DOHH2 (cell line): ENCODE results near the gene OR2AE1.
"Not testable (repeated sequence)": the region's sequence is repeated elsewhere in the genome, so short reads cannot be mapped to it uniquely, and the experiment has no call there.

ENCODE experiments used
- H3F3A ChIP-seq: fragments of 200-600 bp; sonication (generic), shearing (Covaris generic); 2 replicates; pipeline ENCODE4 v1.6.0; 2016; ENCODE audit warnings: antibody characterized with exemption, mild to moderate bottlenecking; ENCODE audit not compliant: control insufficient read depth, insufficient read depth
- H3K27ac ChIP-seq: fragments of 200-600 bp; sonication (generic); 2 replicates; pipeline ENCODE4 v1.5.1; 2014; ENCODE audit warnings: low read depth, mild to moderate bottlenecking, low read length, moderate library complexity
- H3K27me3 ChIP-seq: fragments of 200-600 bp; sonication (generic); 2 replicates; pipeline ENCODE4 v1.6.1; 2014; ENCODE audit warnings: mild to moderate bottlenecking, low read length, mixed read lengths; ENCODE audit not compliant: control insufficient read depth
- H3K36me3 ChIP-seq: fragments of 200-600 bp; sonication (generic); 2 replicates; pipeline ENCODE4 v1.6.1; 2014; ENCODE audit warnings: mild to moderate bottlenecking, low read length, moderate library complexity, mixed read lengths; ENCODE audit not compliant: control insufficient read depth
- H3K4me1 ChIP-seq: fragments of 200-600 bp; sonication (generic); 2 replicates; pipeline ENCODE4 v1.6.1; 2014; ENCODE audit warnings: mild to moderate bottlenecking, low read length, mixed read lengths; ENCODE audit not compliant: control insufficient read depth
- H3K4me2 ChIP-seq: fragments of 200-600 bp; sonication (generic); 2 replicates; pipeline ENCODE4 v1.6.0; 2014; ENCODE audit warnings: mild to moderate bottlenecking, low read length, moderate library complexity
- H3K4me3 ChIP-seq: fragments of 200-600 bp; sonication (generic); 2 replicates; pipeline ENCODE4 v1.5.1; 2014; ENCODE audit warnings: mild to moderate bottlenecking, low read length, mixed read lengths
- H3K79me2 ChIP-seq: fragments of 200-600 bp; sonication (generic); 2 replicates; pipeline ENCODE4 v1.6.1; 2014; ENCODE audit warnings: mild to moderate bottlenecking, low read length, mixed read lengths; ENCODE audit not compliant: control insufficient read depth
- H3K9me2 ChIP-seq: fragments of 200-600 bp; sonication (generic); replicated peaks from 2 replicates; pipeline ENCODE4 v1.6.1; 2014; ENCODE audit warnings: mild to moderate bottlenecking, low read length, mixed read lengths; ENCODE audit not compliant: control insufficient read depth
- H3K9me3 ChIP-seq: fragments of 200-600 bp; sonication (generic); 2 replicates; pipeline ENCODE4 v1.6.1; 2014; ENCODE audit warnings: antibody characterized with exemption, low read length, mixed read lengths; ENCODE audit not compliant: control insufficient read depth, insufficient read depth
- H4K20me1 ChIP-seq: fragments of 200-600 bp; sonication (generic); 2 replicates; pipeline ENCODE4 v1.6.0; 2014; ENCODE audit warnings: low read depth, mild to moderate bottlenecking, antibody characterized with exemption, low read length, moderate library complexity; ENCODE audit not compliant: control insufficient read depth, insufficient read depth
- EZH2phosphoT487 ChIP-seq: fragments of 200-600 bp; sonication (generic); IDR thresholded peaks from 2 replicates; pipeline ENCODE4 v1.6.1; 2017; ENCODE audit warnings: borderline replicate concordance, mild to moderate bottlenecking, antibody characterized with exemption, low read length, moderate library complexity, mixed read lengths
- TF ChIP-seq, protein P1 (sequence below): fragments of 200-600 bp; sonication (generic); IDR thresholded peaks from one replicate; pipeline ENCODE4 v1.5.1; 2014; ENCODE audit warnings: antibody characterized with exemption, mild to moderate bottlenecking, low read depth, low read length; ENCODE audit not compliant: poor library complexity, severe bottlenecking

The OR2AE1 gene

DNA sequence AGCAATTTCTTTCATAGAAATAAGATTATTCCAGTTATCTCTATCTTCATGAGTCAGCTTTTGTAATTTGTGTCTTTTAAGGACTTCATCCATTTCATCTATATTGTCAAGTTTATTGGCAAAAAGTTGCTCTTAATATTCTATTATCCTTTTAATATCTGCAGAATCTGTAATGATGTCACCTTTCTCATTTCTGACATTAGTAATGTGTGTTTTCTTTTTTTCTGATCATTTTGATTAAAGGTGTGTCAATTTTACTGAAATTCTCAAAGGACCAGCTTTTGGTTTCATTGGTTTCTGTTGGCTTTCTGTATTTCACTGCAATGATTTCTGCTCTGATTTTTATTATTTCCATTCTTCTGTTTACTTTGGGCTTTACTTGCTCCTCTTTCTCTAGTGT is 17.9 kb upstream of the OR2AE1 start:
- Histone ChIP-seq H3K4me3 (no peak overlapping the region), H3K27ac (no peak overlapping the region), H3K36me3 (peaks cover 5% of the 10 kb centered on the region), H3K9me2 (no peaks in the 10 kb centered on the region), H4K20me1 (no peaks in the 10 kb centered on the region), H3K9me3 (no peaks in the 10 kb centered on the region), H3K27me3 (no peaks in the 10 kb centered on the region), H3K79me2 (no peaks in the 10 kb centered on the region), H3K4me2 (no peak overlapping the region), H3F3A (peaks cover 5% of the 10 kb centered on the region), H3K4me1 (no peaks in the 10 kb centered on the region)
- TF ChIP-seq, protein P1, sequence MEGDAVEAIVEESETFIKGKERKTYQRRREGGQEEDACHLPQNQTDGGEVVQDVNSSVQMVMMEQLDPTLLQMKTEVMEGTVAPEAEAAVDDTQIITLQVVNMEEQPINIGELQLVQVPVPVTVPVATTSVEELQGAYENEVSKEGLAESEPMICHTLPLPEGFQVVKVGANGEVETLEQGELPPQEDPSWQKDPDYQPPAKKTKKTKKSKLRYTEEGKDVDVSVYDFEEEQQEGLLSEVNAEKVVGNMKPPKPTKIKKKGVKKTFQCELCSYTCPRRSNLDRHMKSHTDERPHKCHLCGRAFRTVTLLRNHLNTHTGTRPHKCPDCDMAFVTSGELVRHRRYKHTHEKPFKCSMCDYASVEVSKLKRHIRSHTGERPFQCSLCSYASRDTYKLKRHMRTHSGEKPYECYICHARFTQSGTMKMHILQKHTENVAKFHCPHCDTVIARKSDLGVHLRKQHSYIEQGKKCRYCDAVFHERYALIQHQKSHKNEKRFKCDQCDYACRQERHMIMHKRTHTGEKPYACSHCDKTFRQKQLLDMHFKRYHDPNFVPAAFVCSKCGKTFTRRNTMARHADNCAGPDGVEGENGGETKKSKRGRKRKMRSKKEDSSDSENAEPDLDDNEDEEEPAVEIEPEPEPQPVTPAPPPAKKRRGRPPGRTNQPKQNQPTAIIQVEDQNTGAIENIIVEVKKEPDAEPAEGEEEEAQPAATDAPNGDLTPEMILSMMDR, result no peak
- TF ChIP-seq EZH2phosphoT487, result no peak

DNA sequence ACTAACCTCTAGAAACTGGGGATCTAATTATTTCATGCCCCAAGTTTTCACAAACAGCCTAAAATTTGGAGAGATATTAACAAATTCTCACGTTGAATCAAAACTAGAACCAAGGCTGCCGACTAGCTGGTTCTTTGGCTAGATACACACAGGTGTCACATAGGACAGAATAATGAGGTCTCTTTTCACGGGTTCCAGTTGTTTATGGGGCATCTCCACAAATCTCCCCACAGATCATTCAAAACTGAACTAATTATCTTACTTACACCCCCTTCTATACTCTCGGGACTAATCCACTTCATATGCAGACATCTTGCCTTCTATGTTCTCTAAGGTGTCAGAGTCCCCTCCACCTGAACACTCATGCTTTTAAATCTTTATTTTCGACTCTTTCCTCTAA is 16.4 kb upstream of the OR2AE1 start:
- Histone ChIP-seq H3K27me3 (no peaks in the 10 kb centered on the region), H3K79me2 (no peaks in the 10 kb centered on the region), H3K4me2 (no peak overlapping the region), H3K4me3 (no peak overlapping the region), H3K9me3 (no peaks in the 10 kb centered on the region), H3K36me3 (no peaks in the 10 kb centered on the region; the same call in 1 of the 2 replicates), H3K9me2 (no peaks in the 10 kb centered on the region), H3F3A (peaks cover 5% of the 10 kb centered on the region), H3K4me1 (no peaks in the 10 kb centered on the region), H4K20me1 (no peaks in the 10 kb centered on the region), H3K27ac (no peak overlapping the region)
- TF ChIP-seq, protein P1, result no peak
- TF ChIP-seq EZH2phosphoT487, result no peak

DNA sequence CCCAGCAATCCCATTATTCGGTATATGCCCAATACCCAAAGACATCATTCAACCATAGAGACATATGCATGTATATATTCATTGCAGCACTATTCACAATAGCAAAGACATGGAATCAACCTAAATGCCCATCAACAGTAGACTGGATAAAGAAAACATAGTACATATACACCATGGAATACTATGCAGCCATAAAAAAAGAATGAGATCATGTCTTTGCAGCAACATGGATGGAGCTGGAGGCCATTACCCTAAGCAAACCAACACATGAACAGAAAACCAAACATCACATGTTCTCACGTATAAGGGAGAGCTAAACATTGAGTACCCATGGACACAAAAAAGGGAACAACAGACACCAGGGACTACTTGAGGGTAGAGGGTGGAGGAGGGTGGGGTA is 13.5 kb upstream of the OR2AE1 start:
- H4K20me1 ChIP-seq, H3K4me1 ChIP-seq, H3K79me2 ChIP-seq, H3K27me3 ChIP-seq, H3K9me3 ChIP-seq, H3K9me2 ChIP-seq, H3K36me3 ChIP-seq, H3K4me3 ChIP-seq, H3K27ac ChIP-seq, H3F3A ChIP-seq, H3K4me2 ChIP-seq: not testable (repeated sequence)

DNA sequence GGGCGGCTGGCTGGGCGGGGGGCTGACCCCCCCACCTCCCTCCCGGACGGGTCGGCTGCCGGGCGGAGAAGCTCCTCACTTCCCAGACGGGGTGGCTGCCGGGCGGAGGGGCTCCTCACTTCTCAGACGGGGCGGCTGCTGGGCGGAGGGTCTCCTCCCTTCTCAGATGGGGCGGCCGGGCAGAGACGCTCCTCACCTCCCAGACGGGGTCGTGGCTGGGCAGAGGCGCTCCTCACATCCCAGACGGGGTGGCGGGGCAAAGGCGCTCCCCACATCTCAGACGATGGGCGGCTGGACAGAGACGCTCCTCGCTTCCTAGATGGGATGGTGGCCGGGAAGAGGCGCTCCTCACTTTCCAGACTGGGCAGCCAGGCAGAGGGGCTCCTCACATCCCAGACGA is 11.5 kb upstream of the OR2AE1 start:
- H3K9me3 ChIP-seq, H3K4me1 ChIP-seq, H3K36me3 ChIP-seq, H3K27ac ChIP-seq, H3K27me3 ChIP-seq, H4K20me1 ChIP-seq, H3K9me2 ChIP-seq, H3K79me2 ChIP-seq, H3K4me3 ChIP-seq, H3K4me2 ChIP-seq, H3F3A ChIP-seq: not testable (repeated sequence)
